AG04449 (cell line): Measurements from ENCODE around the gene WDR91.
A peak's percentile ranks its signal among the peaks of the same experiment; 100 is the strongest.

Source experiments
- CTCF ChIA-PET: fragments of 350-600 bp; formaldehyde crosslinking; extraction: SDS; loops from one replicate; lab custom pipeline; 2021; ENCODE audit warnings: antibody characterized with exemption; lab: Yijun Ruan, JAX
- POLR2A ChIA-PET: fragments of 400-600, 350-600 bp; formaldehyde crosslinking; extraction: SDS; loops from one replicate; lab custom pipeline; 2020; ENCODE audit warnings: antibody characterized with exemption, inconsistent platforms; lab: Yijun Ruan, JAX
- DNase-seq: peaks from one replicate; pipeline ENCODE4 v3.0.0-alpha.2; 2010; ENCODE audit warnings: low read depth, low spot score
- H3K4me3 ChIP-seq: 2 replicates; pipeline ENCODE4 v1.5.1; 2011; ENCODE audit warnings: low read depth, mild to moderate bottlenecking, control low read depth, low read length
- TF ChIP-seq, protein P1 (sequence below): IDR thresholded peaks from one replicate; pipeline ENCODE4 v1.5.1; 2011; ENCODE audit warnings: mild to moderate bottlenecking, moderate library complexity, low read length, control low read depth, inconsistent platforms; ENCODE audit not compliant: insufficient read depth; ENCODE audit errors: missing control alignments

WDR91 gene

DNA sequence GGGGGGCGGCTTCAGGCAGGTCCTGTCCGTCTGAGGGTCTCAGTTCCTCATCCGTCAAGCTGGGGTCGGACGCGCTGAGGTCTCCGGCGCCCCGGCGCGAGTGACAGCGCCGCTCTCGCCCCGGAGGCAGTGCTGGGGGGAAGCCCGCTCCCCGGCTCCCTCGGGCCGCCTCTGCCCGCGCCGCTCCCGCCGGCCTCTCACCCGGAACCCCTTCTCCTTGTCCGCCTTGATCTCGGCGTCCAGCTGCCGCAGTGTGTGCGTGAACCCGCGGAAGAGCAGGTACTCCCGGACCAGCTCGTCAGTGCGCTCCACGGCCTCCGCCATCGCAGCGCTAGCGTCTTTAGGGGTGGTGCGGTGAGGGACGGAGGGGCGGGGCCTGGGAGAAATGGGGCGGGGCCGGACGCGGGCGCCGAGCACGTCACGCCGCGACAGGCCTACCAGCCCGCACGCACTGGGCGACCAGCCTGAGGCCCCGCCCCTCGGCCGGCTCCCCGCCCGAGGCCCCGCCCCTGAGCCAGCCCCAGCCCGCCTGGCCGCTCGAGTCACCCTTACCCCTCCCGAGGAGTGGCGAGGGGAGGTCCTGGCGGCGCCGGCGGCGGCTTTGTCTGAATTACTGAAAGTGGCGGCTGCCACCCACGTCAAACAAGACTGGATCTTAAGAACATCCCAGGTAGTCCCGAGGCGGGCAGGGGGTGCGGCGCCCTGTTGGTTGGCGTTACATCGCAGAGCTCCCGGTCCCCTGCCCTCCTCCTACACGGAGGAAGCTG is at the start of gene WDR91:
TSS of gene WDR91 (minus strand) at position 348 of the 767 bp plus-strand sequence. CDS start at position 324, 24 bp downstream.
- ChIA-PET CTCF (interaction anchor here (1.0 to 1.9 kb wide), 5 partner anchors 17 to 525 kb away, joined by 3 to 5 read pairs (median 4); partner anchors contain the start of gene CYREN), POLR2A (interaction anchor here (1.0 kb wide), 1 partner anchor 11 kb away, joined by 3 read pairs; no protein-coding TSS in a partner anchor)
- TF ChIP-seq, protein P1, sequence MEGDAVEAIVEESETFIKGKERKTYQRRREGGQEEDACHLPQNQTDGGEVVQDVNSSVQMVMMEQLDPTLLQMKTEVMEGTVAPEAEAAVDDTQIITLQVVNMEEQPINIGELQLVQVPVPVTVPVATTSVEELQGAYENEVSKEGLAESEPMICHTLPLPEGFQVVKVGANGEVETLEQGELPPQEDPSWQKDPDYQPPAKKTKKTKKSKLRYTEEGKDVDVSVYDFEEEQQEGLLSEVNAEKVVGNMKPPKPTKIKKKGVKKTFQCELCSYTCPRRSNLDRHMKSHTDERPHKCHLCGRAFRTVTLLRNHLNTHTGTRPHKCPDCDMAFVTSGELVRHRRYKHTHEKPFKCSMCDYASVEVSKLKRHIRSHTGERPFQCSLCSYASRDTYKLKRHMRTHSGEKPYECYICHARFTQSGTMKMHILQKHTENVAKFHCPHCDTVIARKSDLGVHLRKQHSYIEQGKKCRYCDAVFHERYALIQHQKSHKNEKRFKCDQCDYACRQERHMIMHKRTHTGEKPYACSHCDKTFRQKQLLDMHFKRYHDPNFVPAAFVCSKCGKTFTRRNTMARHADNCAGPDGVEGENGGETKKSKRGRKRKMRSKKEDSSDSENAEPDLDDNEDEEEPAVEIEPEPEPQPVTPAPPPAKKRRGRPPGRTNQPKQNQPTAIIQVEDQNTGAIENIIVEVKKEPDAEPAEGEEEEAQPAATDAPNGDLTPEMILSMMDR, result peak; percentile 3
- H3K4me3 ChIP-seq, result peak within 1 kb of the TSS; percentile 80
- DNase-seq, result no peak

DNA sequence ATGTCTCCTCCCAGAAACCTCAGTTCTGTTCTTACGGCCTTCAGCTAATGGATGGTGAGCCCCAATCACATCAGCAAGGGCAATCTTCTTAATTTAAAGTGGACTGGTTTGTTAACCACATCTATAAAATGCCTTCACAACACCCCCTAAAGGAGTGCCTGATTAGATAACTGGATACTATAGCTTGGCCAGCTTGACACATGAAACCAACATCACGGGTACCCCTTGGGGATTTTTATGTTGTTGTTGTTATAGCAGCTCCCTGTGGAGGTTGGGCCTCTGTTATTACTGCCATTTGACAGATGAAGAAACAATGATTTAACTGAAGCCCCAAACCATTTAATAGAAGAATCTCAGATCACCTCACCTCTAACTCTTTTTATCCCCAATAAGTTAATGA is 49.1 kb upstream of the WDR91 start:
- TF ChIP-seq, protein P1, result no peak
- DNase-seq, result no peak

DNA sequence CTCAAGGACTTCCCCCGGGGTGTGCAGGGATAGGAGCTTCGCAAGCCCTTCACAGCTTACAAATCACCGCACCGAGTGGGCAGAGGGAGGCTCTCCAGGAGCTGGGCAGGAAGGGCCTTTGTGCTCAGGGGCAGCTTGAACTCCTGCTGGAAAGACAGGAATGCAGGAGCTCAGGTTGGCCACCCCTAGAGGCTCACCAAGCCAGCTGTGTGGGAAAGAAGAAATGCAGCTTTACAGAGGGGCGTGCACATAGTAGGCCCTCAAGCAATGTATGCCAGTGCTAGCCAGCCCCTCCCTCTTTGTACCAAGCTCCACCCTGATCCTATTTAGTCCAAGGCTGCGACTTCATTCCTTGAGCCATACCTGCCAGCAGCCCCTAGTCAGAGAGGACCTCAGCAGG is 48.4 kb upstream of the WDR91 start:
- ChIA-PET CTCF (interaction anchor here (0.8 to 5.5 kb wide), 2 partner anchors 15 to 21 kb away, joined by 3 to 38 read pairs; no protein-coding TSS in a partner anchor), POLR2A (no interaction called here)
- no peak for DNase-seq
- TF ChIP-seq, protein P1, result no peak
- no peak overlapping the region for H3K4me3 ChIP-seq

More for the DNA sequence above, 49.1 kb upstream of the WDR91 start:
- ChIA-PET CTCF (interaction anchor here (1.2 to 5.5 kb wide), 4 partner anchors 14 to 574 kb away, joined by 3 to 38 read pairs (median 6); no protein-coding TSS in a partner anchor), POLR2A (no interaction called here)
- H3K4me3 ChIP-seq, result no peak overlapping the region

DNA sequence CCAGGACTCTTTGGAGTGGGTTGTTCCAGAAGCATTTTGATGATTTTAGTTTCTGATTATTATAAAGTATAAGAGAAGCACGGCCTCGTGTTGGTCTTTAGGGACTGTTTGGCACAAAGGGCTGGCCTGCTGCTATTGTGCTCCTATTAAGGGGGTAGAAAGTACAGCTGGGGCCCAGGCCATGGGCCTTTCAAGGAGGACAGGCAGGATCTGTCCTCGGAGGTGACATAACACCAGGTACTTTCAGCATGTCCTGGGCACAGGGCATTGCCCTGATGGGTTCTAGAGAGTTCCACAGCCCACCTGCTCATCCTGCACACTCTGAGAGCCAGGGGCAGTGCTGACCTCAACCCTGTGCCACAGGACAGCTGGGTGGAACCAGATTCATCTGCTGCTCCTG is 47.3 kb upstream of the WDR91 start:
- TF ChIP-seq, protein P1, result no peak
- POLR2A ChIA-PET, result no interaction called here
- CTCF ChIA-PET, result interaction anchor here (1.6 to 5.5 kb wide), 2 partner anchors 16 to 300 kb away, joined by 4 to 38 read pairs; no protein-coding TSS in a partner anchor
- no peak for DNase-seq
- H3K4me3 ChIP-seq, result no peak overlapping the region

DNA sequence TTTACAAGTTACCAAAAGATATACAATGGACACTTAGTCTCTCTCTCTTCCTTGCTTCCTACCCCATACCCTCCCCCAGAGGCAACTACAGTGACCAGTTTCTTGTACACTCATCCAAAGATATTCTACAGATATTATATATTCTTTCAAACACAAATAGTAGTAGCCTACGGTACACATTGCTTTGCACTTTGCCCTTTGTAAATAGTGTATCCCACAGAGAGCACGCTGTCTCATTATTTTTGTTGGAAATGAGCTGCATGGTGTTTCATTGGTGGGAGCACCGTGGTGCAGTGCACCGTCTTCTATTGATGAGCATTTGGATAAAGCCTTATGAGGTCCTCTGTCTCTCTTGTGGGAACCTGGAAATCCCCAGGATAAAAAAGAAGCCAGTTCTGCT is 46.5 kb upstream of the WDR91 start:
- POLR2A ChIA-PET, result no interaction called here
- no peak for DNase-seq
- TF ChIP-seq, protein P1, result no peak
- H3K4me3 ChIP-seq, result no peak overlapping the region
- CTCF ChIA-PET, result interaction anchor here (1.6 to 5.5 kb wide), 2 partner anchors 17 to 301 kb away, joined by 4 to 38 read pairs; no protein-coding TSS in a partner anchor
